SK-MEL-5 (cell line): ENCODE measurements around the gene TRERF1. TPM values are rescaled to one million over a fixed set of nuclear protein-coding genes. Genes with fewer than 3 reads are reported as not detected.

Experiments
- DNase-seq: peaks from one replicate; pipeline ENCODE4 v3.0.0-alpha.2; 2016; ENCODE audit warnings: low read depth, low spot score
- in situ Hi-C: cut with HindIII; loops from 2 replicates; pipeline ENCODE4 v1.10.0; 2016; ENCODE audit warnings: low sequenced_read_pairs, high pct_unique_total_duplicates, low pct_unique_long_range_greater_than_20kb
- total RNA-seq: library from RNA; depleted of rRNA; stranded (reverse); fragments of >200 nt; shearing (Covaris generic); gene quantifications from 2 replicates; pipeline ENCODE4 v1.2.3, GENCODE V29; 2014

TRERF1 gene
- total RNA-seq, 1 experiment from 2014 or later = 2.3 TPM

DNA sequence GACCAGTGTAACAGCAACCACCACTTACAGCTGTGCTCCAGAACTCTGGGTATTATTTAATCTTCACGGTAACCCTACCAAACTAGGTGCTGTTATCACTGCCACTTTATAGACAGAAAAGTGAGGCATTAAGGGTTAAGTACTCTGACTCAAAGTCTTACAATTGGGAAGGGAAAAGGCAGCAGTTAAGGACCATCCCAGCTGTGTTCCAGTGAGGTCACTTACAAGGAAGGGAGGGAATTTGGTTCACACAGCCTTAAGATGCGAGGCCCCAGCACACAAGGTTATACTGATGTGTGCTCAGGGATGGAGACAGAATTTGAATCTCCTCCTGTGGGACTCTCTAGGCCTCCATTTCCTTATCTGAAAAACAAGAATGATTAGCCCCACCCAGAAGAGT, 46.7 kb downstream of the TRERF1 start:
- no peak for DNase-seq

DNA sequence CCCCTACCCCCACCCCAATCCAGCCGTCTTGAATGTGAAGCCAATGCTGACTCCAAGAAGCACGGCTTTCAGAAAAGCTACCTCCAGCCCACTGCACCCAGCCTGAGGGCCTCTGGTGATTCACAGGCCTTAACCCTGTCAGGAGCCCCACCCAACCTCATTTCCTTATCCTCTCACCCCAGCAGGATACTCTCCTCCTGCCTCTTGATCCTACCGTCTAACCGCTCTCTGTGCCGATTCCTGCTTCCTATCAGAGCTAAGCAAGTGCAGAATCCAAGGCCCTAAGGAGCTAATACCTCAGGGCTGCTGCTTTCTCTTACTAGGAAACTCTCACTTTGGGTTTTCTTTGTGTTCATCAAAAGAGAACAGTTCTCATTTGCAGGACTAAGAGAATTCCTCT, 47.2 kb downstream of the TRERF1 start:
- in situ Hi-C loops = no loop called here

More for the DNA sequence above, 46.7 kb downstream of the TRERF1 start:
- in situ Hi-C loops = no loop called here

DNA sequence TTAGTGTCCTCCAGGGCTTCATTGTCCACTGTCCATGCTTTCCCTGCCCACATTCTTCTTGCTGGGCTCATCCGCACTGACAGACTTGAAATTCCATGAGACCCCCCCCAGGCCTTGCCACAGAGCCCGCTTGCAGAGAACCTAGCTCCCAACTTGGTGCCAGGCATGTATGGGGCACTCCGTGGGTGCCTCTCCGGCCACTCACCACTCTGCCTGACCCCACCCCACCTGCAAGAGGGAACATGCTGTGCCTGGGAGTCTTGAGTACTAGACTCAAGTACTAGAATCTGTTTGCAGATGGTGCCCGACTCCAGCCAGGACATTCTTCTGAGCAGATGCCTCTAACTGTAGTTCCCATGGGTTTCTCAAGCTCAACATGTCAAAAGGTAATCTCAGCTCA, 47.9 kb downstream of the TRERF1 start:
- in situ Hi-C loops = no loop called here
- no peak for DNase-seq

More for the DNA sequence above, 47.2 kb downstream of the TRERF1 start:
- no peak for DNase-seq

DNA sequence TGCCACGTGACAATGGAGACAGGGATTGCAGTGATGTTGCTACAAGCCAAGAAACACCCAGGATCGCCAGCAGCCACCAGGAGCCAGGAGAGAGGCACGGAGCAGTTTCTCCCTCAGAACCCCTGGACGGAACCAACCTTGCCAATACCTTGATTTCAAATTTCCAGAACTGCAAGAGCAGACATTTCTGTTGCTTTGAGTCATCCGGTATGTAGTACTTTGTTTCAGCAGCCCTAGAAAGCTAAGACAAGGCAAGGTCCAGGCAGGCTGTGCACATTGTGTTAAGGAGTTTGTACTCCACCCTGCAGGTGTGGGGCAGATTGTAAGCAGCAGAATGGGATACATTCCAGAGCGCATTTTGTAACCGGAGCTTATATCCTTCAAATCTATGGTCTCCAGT, 48.3 kb downstream of the TRERF1 start:
- in situ Hi-C loops = no loop called here
- no peak for DNase-seq

DNA sequence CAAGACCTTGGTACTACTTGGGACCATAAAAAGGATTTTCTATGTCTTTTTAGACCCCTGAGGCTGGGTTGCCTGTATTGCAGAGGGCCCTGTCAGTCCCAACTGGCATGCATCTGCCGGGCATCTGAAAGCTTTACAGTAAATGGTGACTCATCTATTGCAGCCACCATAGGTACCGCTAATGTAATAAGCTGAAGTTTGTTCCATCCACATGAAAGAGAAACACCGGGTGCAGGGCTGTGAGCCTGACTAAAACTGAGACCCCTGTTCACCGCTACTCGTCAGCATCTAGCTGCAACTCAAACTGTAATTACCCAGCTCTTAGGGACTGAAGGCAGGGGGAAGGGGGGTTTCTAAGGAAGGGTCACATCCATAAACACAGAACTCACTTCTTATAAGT, 49.5 kb downstream of the TRERF1 start:
- in situ Hi-C loops = no loop called here
- no peak for DNase-seq

DNA sequence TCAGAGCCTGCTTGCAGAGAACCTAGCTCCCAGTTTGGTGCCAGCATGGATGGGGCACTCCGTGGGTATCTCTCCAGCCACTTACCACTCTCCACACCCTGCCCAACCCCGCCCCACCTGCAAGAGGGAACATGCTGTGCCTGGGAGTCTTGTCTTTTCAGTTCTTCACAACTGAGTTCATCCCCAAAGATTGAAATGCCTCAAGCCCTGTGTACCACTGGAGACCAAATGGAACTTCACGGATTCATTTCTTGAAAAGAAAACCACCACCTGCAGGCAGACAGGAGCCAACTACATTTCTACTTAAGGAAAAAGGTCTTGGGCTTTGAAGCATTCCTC, 50.1 kb downstream of the TRERF1 start:
- no peak for DNase-seq
- in situ Hi-C loops = no loop called here

DNA sequence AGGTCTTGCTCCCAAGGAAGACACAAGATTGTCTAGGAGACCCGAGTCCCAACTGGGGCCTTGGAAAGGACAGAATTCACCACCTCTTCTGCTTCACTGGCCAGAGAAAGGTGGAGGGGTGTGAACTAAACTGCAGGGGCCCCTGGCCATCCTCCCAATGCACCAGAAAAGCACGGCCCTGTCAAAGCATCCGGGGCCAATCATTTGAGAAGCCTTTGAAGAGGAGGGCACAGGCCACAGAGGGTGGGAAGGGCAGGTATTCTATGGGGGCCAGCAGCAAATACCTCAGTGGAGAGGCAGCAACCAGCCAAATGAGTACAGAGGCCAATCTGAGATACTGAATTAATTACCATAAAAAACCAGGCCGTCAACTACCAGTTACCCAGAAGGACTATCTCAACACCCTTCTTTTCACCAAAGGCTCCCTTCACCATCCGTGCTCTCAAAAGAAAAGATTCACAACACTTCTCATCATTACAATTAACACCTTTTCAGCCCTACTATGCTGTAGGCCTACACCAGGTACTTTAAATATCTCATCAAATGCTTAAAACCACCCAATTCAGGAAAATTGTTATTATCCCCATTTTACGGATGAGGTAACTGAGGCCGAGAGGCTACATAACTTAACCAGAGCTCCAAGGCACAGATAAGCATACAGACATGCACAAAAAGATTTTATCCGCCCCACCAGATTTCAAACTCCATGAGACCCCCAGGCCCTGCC, 50.7 kb downstream of the TRERF1 start:
- DNase-seq = no peak
- in situ Hi-C loops = no loop called here

DNA sequence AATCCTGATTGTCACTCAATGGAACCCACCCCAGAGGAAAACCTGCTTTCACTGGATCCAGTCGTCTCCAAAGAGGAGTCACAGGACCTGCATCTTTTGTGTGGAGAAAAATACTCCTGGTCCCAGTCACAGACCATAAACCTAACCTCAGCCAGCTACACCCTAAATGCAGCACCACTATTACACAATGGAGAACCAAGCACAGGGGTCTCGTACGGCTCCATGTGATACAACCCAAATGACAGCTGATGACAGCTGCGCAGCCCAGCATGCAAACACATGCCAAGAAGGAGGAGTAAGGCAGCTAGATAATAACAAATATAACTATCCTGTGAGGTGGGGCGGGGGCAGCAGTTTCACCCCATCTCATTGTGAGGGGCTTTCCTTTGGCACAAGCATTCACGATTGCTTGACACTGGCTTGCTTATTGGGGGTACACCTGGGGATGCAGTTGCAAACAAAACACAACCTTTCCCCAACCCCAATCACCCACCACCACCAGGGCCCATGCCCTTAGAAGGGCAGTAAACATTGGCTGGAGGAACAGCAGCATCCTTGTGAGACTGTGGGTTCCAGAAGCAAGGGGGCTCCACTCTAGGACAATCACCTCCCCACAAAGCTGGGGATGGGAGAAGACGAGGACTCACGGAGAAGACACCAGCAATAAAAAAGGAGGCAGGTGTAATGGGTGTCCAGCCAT, 51.5 kb downstream of the TRERF1 start:
- in situ Hi-C loops = no loop called here
- no peak for DNase-seq

DNA sequence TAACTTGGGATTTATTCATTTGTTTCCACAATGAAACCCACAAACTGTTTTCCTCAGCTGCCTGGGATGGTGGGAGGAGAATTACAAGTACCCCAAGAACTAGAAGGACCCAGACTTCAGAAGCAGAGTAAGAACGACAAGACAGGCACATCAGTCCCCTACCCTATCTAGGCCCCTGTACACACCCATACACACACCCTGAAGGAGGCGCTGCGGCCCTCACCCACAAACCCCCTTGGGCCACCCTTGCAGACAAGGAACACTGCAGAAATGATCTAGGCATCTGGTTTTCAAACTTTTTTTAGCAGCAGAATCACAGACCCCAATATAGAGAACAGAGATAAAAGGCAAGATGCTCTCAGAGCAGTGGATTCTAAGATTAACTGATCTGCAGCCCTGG, 55.0 kb downstream of the TRERF1 start:
- no peak for DNase-seq
- in situ Hi-C loops = no loop called here

DNA sequence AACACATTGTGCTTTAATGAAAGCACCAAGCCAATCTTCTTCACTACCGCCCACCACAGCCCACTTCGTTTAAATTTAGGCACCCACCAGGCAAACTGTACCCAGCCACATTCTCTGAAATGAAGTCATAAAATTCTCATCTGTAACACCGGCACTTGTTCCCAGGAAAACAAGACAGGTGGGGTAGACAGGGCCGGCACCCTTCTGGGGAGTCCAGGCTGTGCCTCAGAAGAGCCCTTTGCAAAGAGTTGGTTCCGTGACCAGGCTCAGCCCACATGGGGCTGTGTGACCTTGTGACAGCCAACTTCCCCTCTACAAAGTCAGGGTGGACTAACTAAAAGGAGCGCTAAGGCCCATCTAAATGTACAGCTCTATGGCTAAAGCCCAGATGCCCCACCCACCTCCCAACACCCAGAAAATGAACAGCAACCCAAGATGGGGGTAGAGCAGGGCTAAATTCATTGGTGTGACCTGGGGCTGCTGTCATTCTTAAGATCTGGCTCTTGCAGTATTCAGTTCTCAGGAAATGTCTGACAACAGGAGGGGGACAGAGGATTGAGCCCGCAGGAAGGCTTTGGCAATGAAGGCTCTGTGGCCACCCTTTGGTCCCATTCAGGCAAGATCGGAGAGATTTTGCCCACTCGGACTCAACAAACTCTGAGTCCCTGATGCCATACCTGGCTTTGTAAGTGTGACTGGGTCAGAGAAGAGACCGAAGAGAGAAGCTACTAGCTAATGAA, 56.7 kb downstream of the TRERF1 start:
- in situ Hi-C loops = no loop called here
- DNase-seq = no peak

DNA sequence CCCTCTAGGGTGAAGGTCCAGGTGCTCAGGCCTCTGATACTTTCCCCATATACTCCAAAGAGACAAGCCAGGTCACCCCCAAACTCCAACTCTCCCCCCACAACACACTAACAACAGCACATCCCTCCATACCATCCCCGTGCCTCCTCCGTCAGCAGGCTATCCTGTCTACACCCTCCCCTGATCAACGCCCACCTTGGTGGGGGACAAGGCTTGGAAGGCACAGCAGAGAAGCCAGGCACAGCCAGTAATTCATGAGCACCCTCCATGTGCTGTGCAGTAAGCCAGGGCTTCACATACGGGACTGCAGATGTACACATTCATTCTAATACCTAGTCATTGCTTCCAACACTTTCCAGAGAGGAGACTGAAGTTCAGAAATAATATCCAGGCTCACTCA, 57.6 kb downstream of the TRERF1 start:
- in situ Hi-C loops = no loop called here
- DNase-seq = no peak

DNA sequence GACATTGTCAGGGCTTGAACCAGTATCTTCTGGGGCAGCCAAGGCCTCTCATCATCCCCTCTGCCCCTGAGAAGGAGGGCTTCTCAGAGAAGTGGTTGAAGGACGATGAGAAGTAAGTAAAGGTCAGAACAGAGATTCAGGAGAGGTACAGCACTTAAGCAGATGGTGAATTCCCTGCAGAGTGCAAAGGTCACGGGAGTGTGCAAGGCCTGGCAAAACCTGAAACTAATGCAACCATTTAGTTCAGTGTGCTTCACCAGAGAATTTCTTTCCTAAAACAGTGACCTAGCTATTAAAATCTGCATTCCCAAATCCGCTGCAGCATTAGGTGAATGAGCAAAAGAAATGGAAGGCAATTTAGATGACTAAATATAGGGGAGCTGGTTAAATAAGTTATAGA, 58.4 kb downstream of the TRERF1 start:
- DNase-seq = no peak
- in situ Hi-C loops = no loop called here

DNA sequence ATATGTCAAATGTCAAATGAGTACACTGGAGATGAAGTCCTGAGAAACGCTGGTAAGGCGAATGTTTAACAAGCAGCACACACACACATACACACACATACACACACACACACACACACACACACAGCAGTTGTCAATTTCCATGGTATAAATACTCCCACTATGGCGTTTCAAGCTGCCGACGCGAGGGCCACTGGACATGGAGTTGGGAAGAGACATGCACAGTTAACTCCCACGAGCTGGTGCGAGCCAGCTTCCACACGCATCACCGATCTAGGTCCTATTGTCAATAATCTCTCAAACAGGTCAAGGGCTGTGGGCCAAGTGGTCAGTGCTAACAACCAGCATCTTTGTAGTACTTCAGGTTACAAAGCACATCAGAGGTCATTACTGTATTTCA, 58.9 kb downstream of the TRERF1 start:
- no peak for DNase-seq
- in situ Hi-C loops = no loop called here

DNA sequence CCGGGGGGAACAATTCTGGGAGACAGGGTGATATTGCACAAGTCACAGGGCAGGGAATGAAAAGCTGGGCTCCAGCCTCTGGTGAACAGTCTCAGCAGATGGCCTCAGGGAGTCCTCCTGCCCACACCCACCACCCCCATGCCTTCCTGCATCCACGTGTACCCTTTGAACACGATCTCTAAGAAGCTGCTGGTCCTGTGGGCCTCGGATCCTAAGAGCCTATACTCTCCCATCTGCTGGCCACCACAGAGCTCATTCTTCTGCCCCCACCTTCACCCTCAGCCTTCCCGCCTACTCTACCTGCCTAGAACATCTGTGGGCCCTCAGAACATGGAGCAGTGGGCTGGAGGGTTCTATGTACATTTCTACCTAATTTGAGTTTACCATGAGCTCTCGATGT, 60.3 kb downstream of the TRERF1 start:
- DNase-seq = no peak
- in situ Hi-C loops = no loop called here

DNA sequence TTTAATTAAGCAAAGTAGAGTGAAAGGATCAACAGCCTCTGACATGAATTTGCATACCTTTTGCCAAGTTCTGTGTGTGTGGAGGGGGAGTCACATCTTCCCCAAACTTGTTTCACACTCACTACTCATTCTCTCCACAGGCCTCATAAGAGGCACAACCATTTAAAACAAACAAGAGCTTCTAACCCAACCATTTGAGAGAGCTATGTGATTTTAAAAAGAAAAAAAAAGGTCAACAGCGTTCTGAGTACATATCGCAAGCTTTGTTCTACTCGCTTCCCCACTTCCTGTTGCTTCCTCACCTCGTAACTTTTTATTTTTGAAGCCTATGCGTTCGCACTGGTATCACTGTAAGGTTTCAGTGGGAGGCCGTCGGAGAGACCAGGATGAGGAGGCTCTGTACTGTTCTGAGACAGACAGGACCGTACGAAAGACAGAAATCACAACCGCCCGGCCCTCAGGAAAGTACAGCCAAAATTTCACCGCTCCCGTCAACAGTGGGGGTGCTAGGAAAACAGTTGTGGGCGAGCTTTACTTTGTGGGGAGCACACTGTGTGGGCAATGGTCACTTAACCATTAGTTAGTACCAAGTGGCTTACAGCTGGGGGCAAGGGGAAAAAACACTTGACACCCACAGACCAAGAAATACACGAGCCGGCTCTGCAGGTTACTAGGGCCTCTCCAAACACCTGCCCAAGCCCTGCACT, 61.3 kb downstream of the TRERF1 start:
- DNase-seq = no peak
- in situ Hi-C loops = no loop called here

DNA sequence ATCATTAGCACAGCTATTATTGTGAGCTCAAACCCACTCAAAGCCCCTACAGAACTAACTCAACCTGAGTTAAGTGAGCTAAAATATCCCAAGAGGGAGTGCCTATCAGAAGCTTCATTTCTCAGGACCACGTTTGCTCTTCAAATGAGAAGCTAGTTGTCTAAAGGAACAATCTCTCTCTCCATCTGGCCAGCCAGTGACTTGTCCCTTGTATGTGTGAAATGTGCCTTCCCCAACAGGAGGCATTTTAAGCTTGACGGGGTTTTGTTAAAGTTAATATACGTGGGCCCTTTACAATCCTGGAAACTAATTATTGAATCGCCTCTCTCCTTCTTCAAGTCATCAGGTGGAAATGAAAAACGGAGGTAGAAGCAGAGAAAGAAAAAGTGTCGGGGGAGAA, 62.0 kb downstream of the TRERF1 start:
- in situ Hi-C loops = no loop called here
- no peak for DNase-seq

DNA sequence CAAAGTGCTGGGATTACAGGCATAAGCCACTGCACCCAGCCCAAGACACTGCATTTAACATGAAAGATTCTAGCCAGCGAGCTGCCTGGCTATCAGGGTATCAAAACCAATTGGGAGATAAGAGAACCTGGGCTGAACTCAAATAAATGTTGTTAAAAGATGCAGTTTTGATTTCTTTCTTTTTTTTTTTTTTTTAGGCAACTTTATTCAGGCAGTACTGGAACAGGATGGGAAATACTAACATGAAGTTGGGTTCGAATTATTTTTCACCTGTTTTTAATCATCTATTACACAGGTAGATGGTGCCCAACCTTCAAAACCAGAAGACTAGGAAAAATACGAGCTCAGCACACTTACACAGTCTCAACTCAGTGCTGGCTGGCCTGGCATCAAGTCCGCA, 63.7 kb downstream of the TRERF1 start:
- in situ Hi-C loops = no loop called here
- DNase-seq = no peak

DNA sequence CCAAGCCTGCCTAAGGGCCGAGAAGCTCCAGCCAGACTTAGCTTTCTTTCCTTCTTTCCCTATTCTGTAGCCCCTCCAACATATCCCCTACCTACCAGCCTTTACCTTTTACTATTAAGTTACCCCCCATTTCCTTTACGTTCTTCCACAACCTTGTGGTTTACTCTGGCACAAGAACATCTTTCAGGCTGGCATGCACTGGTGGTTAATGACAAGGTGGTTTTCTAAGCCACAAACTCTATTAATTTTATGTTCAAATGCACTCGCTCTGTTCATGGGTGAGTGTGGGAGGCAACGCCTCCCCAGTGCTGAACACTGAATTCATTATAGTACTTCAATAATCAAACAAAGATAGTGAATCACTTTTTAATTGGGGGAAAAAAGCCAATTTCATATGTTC, 64.4 kb downstream of the TRERF1 start:
- DNase-seq = no peak
- in situ Hi-C loops = no loop called here
